Activated gamma-delta T cell treated with Interleukin-2 at 50 U/mL for 16 hours (primary cell): ENCODE results near the gene H2AZ2.
"Not testable (repeated sequence)": the region's sequence is repeated elsewhere in the genome, so short reads cannot be mapped to it uniquely, and the experiment has no call there.

Experiments
- DNase-seq: peaks from one replicate; pipeline ENCODE4 v3.0.0-alpha.2; 2020

H2AZ2 gene

GRCh38 chr7:44870336-44870735 is 22.4 kb upstream of the H2AZ2 start:
- DNase-seq: not testable (repeated sequence)

GRCh38 chr7:44867073-44867995 is 19.4 kb upstream of the H2AZ2 start:
- no peak for DNase-seq

- DNase-seq: not testable (repeated sequence)
Measured at GRCh38 chr7:44861949-44862348, 14.1 kb upstream of the H2AZ2 start.

GRCh38 chr7:44858161-44858560 is 10.3 kb upstream of the H2AZ2 start:
- DNase-seq: no peak

- DNase-seq: no peak
Measured at GRCh38 chr7:44854644-44855364, 6.9 kb upstream of the H2AZ2 start.

GRCh38 chr7:44853391-44853790 is 5.5 kb upstream of the H2AZ2 start:
- DNase-seq: no peak

GRCh38 chr7:44852590-44852989 is 4.7 kb upstream of the H2AZ2 start:
- no peak for DNase-seq

GRCh38 chr7:44849885-44850544 is 2.1 kb upstream of the H2AZ2 start:
- DNase-seq: no peak

GRCh38 chr7:44849259-44849884 is 1.5 kb upstream of the H2AZ2 start:
- DNase-seq: no peak

GRCh38 chr7:44847509-44847919 is 373 bp downstream of the H2AZ2 start:
- DNase-seq: peak; percentile 79

- DNase-seq: no peak
Measured at GRCh38 chr7:44846816-44847508, 925 bp downstream of the H2AZ2 start.

GRCh38 chr7:44846390-44846789 is 1.5 kb downstream of the H2AZ2 start:
- peak; percentile 26 for DNase-seq

- DNase-seq: no peak
Measured at GRCh38 chr7:44845451-44845850, 2.4 kb downstream of the H2AZ2 start.

GRCh38 chr7:44843440-44843839 is 4.4 kb downstream of the H2AZ2 start:
- DNase-seq: not testable (repeated sequence)

- DNase-seq: not testable (repeated sequence)
Measured at GRCh38 chr7:44842675-44843074, 5.2 kb downstream of the H2AZ2 start.

- DNase-seq: no peak
Measured at GRCh38 chr7:44838751-44839150, 9.1 kb downstream of the H2AZ2 start.

- no peak for DNase-seq
Measured at GRCh38 chr7:44827567-44827966, 20.3 kb downstream of the H2AZ2 start.

GRCh38 chr7:44824894-44825526 is 22.9 kb downstream of the H2AZ2 start:
- DNase-seq: no peak

GRCh38 chr7:44823255-44823781 is 24.6 kb downstream of the H2AZ2 start:
- no peak for DNase-seq

GRCh38 chr7:44819292-44819691 is 28.6 kb downstream of the H2AZ2 start:
- no peak for DNase-seq

- no peak for DNase-seq
Measured at GRCh38 chr7:44814919-44815318, 33.0 kb downstream of the H2AZ2 start.

GRCh38 chr7:44811571-44811970 is 36.3 kb downstream of the H2AZ2 start:
- no peak for DNase-seq
